GM19099 (cell line): ENCODE measurements around the gene UBR1.

Experiments used
- POLR2A ChIP-seq: IDR thresholded peaks from 3 replicates; pipeline ENCODE4 v1.6.1; 2011; ENCODE audit warnings: low read depth; ENCODE audit not compliant: insufficient read length; ENCODE audit errors: extremely low read depth

Gene UBR1

DNA sequence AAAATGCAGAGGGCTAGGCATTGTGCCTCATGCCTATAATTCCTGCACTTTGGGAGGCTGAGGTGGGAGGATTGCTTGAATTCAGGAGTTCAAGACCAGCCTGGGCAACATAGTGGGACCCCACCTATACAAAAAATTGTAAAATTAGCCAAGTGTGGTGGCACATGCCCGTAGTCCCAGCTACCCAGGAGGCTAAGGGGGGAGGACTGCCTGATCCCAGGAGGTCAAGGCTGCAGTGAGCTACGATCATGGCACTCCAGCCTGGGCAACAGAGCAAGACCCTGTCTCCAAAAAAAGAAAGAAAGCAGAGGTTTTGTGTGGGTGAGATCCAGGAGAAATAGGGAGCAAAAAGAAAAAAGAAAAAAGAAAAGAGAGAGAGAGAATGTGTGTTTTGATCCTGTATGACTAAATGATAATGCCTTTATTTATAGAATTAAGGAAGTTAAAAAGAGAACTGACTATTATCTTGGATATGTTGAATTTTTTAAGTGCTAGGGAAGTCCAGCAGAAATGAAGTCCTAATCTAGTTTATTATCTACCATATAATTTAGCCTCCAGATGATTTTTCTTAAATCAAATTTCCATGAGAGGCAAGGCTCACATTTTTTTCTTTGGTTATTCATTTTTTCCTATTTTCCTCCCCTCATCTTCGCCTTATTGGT lies 190.1 kb downstream of the UBR1 start:
- no peak for TF ChIP-seq POLR2A

DNA sequence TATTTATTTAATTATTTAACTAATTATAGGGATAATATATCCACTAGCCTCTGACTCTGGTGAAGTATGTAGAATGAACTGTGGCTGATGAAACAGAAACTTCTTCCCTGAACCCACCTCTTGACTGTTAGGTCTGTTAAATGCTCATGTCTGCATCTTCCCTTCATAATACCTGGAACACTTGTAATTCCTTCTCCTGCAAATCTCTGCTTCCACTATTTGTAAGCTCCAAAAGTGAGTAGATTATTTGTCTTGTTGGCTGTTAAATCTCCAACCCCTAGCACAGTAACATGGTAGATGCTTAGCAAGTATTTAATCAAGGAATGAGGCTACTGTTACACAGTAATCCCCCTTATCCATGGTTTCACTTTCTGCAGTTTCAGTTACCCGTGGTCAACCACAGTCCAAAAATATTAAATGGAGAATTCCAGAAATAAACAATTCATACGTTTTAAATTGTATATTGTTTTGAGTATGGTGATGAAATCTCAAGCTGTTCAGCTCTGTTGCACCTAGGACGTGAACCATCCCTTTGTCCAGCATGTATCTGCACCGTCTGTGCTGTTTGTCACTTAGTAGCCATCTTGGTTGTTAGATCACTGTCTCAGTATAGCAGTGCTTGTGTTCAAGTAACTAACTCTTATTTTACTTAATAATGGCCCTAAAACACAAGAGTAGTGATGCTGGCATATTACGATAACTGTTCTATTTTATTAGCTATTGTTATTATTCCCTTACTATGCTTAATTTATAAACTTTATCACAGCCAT lies 190.9 kb downstream of the UBR1 start:
- TF ChIP-seq POLR2A, result no peak

- TF ChIP-seq POLR2A, result no peak
Measured at GRCh38 chr15:42911058-42911592, 194.7 kb downstream of the UBR1 start.

GRCh38 chr15:42908538-42908937 lies 197.3 kb downstream of the UBR1 start:
- no peak for TF ChIP-seq POLR2A

DNA sequence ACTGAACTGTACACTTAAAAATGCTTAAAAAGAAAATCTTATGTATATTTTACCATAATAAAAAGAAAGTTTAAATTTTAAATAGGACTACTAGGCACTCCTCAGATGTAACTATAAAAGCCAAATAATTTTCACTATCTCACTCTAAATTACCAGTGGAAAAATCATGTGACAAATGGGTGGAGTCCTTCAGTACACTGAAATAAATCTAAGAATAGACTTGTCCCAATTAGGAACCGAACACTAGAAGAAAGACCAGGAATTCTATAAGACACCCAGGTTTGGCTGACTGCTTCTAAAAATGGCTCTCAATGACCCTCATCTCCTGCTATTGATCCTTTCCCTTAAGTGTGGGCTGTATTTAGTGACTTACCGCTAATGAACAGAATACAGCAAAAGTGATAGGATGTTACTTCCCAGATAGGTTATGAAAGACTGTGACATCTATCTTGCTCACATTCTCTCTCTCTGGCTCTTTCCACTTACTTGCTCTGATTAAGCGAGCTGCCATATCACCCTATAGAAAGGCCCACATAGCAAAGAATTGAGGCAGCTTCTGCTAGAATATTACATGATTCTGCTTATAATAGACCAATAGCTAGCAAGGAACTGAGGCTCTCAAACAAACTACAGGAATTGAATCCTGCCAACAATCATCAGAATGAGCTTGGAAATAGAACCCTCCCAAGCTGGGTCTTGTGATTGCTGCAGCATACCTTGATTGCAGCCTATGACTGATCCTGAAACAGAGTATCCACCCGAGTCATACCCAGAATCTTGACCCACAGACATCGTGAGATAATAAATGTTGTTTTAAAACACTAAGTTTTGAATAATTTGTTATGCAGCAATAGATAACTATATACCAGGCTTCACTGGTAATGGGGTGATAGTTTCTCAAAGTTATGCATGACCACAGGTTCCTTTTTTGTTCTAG lies 202.2 kb downstream of the UBR1 start:
- no peak for TF ChIP-seq POLR2A
